Heart left ventricle (tissue), 13 donors: Measurements from ENCODE around the gene MTCP1.

ENCODE experiments used
- CTCF ChIP-seq, 12 donors: fragments of 200-600 bp; sonication (generic) in 4 of 12; IDR thresholded peaks; one replicate each; pipeline versions ENCODE4 v1.5.0 to v1.8.0; 2018 to 2022; ENCODE audit warnings: antibody characterized with exemption in 12 of 12, mild to moderate bottlenecking in 5 of 12
- POLR2A ChIP-seq, 2 donors: fragments of 450-650 bp; IDR thresholded peaks; one replicate each; pipeline ENCODE4 v1.6.1; 2017; ENCODE audit warnings: antibody characterized with exemption in 2 of 2, mild to moderate bottlenecking in 2 of 2, moderate library complexity in 2 of 2
- donor health status: ischemic (EF 13 %, LVEDD 7.1; RV severe dilation, severe dysfunction).
- donor health status: DM: no; HTN: yes; CAD: no.
- donor health status: DM: no; HTN: no; CAD: no.
- donor health status: ischemic (EF 25% LVEDD 6.9; RV normal size, moderate dysfunction).
- donor health status: ischemic (EF 25% LVEDD 5.7; RV mildly dilated, moderate dysfunction).
- donor health status: ischemic (EF 35%, LVEDD 5.7; RV mildly dilated, moderate dysfunction).
- donor health status: nonischemic (EF 11% LVEDD 7.7; RV severe dilation, severe dysfunction).
- donor health status: DM: yes; HTN: yes; CAD: no.
- donor health status: PGD.
- donor health status: ischemic (EF 29% LVEDD 5.4; RV normal size, mild dysfunction).
- donor health status: nonischemic (EF 23%, LVEDD 6.1; RV moderate dilation, normal function).

DNA sequence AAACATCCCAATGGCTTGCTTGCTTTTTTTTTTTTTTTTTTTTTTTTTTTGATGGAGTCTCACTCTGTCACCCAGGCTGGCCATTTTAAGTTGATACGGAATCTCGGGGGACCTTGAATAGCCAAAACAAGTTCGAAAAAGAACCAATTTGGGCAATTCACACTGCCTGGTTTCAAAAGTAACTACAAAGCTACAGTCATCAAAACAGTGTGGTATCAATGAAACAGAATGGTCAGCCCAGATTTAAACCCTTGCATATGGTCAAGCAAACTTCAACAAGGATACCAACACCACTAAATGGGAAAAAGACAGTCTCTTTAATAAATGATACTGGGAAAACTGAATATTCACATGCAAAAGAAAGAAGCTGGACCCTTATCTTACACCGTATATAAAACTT is 42.2 kb upstream of the MTCP1 start:
- TF ChIP-seq CTCF (IDR thresholded peaks at IDR 0.05), result no peak
- TF ChIP-seq POLR2A (IDR thresholded peaks at IDR 0.05), result no peak
